ENCODE results near the gene RPS6KA2.

The RPS6KA2 gene

DNA sequence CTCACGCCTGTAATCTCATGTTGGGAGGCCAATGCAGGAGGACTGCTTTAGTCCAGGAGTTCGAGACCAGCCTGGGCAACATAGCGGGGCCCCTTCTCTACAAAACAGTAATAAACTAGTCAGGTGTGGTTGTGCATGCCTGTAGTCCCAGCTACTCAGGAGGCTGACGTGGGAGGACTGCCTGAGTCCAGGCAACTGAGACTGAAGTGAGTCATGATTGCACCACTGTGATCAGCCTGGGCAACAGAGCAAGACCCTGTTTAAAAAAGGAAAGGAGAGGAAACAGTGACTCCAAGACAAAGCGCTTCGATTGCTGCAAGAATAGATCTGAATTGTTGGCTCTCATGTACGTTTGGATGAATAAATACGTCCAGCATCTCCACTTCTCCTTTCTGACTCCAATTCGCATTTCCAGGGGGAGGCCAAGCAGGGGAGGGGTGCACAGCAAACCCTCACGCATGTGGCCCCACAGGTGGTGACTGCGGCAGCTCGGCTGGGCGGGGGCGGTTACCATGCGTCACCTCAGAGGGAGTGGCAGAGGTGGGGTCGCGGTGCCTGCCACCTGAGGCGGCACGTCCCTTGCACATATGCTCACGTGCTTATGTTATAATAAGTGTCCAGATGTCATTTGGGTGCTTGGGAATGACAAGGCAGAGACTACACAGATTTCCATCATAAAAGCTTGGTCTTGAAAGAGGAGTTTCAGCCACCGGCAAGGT, 149.2 kb downstream of the RPS6KA2 start:
- DNase-seq: no peak

DNA sequence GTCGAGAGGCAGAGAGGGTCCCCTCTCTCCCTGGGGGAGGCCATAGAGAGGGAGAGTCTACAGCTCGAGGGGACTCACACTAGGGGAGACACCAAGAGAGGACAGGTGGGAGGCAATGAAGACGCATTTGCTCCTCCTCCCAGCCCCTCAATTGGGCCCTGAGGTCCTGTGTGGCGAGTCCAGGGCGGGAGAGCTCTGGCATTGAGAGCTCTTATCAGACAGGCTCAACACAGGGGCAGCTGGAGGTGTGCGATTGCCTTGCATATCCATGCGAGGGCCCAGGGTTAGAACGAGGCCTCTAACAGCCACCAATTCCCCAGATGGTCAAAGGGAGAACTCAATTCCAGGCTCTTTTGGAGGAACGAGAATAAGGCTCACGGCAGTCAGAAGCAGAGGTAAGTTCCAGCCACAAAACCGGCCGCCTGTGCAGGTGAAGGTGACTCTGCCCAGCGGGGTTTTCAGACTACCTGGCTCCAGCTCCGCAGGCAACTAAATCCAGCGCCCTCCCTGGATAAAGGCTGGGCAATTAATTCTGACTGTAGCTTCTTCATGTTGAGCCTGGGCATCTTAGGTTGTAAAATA, 150.3 kb downstream of the RPS6KA2 start:
- DNase-seq: no peak

DNA sequence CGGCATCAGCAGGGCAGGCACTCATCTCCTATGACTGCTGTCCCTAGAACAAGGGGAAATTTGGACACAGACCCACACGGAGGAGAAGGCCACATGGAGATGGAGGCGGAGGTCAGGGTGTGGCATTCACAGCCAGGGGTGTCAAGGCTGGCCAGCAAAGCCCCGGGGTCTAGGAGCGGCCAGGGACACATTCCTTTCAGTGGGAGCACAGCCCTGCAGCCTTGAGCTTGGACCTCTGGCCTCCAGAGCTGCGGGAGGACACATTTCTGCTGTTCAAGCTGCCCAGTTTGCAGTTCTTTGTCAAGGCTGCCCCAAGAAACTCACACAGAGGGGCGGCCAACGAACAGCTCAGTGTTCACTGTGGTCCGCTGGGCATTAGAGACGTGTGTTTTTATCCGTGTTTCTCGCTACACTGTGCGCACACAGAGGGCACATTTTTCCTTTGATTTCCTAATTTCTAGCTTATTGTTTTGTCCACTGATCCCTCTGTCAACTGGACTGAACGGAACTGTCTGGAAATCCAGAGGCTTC, 150.9 kb downstream of the RPS6KA2 start:
- DNase-seq: no peak

DNA sequence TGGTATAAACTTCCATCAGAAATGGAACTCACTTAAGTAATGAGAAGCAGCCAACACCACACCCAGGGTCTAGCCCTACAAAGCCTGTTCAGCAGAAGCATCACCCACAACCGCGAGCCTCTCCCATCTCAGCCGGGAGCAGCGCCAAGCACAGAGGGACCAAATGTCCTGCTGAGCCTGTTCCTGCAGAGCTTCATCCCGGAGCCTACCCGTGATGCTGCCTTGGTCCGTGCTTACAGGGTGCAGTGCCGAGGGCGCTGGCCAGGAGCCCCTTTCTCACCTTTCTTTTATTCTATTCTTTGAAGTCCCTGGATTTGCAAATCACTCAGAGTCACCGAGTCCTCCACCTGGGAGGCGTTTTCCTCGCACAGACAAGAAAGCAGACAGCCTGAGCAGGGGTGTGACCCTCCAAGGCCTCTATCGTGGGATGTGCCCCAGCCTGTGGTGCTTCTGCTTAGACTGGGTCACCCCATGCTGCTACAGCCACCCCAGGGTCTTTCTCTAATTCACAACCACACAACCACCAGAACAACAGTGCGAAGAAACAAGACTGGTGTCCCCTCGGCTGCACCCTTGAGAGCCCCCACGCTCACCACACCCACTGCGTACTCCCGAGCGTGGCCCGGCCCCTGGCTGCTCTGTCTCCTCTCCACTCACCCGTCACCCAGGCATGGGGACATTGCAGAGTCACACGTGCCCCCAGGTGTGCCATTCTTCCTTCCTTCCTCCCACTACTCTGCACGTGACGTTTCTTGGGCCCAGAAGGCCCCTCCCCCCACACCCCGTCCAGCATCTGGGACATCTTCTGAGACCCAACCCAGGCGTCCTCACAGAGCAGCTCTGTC, 152.1 kb downstream of the RPS6KA2 start:
- no peak for DNase-seq

DNA sequence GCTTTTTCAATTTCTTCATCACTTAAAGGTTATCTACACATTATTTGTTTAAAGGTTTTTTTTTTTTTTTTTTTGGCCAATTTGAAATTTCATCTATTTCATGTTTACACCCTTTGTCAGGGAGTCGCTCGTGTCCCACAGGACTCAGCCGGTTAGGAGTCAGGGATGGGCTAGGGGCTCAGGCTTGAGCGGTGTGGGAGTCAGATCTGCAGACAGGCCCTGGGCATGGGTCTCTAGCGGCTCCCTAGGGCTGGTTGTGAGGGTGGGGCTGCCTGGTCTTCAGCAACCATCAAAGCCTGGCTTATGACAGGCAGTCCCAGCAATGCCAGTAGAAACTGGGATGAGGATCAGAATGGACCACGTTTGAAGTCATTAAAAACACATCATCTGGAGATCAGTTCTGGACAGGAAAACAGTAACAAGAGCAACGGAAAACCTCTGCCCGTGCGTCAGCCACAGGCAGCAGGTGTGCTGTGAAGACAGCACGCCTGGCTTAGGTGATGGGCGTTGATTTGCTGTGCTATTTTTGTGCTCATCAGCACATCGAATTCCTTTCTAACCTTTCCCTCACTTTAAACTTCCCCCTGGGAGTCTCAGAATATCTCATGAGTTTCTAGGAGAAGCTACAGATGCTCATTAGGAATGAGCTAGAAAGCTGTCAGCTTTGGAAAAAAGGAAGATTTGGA, 153.0 kb downstream of the RPS6KA2 start:
- DNase-seq: no peak

DNA sequence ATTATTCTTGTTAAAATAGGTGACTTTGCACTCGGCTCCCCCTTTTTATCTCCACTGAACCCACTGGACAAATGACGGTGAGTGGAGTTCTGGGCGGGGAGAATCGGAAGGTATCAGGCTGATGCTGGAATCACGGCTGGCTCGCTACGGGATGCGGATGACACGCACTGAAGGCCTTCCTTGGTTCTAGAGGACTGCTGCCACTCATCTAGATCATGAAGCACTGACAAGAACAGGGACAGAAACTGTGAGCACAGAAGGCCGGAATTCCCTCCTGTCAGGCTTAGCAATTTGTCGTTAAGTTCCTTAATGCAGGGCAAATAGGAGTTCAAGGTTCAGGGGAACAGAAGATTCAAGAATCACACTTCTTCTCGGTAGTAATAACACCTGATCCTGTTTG, 154.4 kb downstream of the RPS6KA2 start:
- DNase-seq: no peak

DNA sequence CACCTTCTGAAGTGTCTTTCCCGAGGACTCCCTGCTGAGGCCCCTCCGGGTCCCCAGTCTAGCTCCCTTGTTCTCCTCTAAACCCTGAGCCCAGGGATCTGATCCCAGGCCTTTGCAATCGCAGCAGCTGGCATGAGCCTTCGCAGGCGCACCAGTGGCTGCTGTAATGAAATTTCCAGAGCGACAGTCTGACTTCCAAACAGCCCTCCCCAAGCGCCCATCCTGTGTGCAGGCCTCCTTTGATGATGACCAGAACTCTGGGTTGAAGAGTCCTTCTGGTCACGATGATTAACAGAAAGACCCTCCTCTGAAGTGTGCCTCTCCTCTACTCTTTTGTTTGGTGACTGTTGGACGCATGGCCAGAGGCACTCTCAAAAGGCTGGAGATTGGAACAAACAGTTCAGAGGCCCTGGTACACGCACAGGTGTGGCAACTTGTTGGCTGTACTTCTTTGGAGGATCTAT, 155.2 kb downstream of the RPS6KA2 start:
- DNase-seq: no peak

DNA sequence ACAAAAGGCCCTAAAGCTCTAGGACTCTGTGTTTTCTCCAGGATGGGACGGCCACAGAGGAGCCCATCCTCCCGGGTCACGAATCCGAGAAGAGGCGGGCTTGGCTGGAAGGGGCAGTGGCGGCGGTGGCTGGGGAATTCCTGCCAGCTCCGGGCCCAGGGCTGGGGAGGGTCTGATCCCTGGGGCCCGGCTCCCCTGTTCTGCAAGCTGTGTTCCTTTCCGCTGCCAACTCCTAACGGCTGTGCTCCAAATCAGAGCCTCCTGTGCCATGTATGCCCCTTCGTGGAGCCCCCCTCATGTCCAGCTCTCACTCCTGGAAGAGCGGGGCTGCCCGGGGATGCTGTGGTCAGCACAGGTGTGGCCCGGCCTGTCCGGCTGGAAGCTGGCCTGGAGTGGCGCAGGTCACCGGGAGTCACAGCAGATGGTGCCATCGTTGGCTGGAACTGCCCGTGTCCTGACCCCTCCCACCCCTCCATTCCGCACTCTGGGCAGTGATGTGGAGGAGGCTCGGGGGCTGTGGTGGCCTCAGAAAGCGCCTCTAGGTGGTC, 156.1 kb downstream of the RPS6KA2 start:
- DNase-seq: no peak

DNA sequence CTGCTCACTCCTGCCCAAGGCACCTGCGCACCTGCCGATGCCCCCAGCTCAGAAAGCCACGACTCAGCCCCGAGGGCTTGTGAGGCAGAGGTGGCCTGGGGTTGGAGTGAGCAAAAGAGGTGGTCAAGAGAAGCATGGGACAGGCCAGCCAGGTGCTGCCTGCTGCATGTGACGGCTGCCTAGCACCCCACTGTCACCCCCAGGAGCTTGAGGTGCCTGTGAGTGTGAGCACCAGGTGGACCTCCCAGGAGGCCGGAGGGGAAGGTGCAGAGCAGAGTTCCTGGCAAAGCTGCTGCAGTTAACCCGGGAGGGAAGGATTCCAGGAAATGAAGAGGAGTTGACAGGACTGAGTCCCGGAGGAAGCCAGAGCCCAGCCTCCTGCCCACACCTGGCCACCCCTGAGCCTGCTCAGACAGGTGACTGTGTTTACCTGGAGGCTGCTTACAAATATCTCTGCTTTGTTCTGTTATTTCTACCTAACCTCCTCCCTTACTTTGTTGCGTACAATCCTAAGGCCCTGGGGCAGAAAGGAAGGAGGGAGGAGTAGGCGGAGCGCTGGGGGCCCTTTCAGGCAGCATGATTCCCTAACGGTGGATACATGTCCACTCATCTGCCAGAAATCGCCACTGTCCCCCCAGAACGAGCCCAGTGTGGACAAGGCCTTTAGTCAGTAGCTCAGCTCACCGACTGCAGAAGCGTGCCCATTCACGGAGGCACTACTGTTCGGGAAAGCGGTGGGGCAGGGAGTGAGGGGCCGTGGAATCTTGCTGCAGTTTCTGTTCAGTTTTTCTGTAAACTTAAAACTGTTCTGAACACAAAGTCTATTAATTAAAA, 156.8 kb downstream of the RPS6KA2 start:
- no peak for DNase-seq

DNA sequence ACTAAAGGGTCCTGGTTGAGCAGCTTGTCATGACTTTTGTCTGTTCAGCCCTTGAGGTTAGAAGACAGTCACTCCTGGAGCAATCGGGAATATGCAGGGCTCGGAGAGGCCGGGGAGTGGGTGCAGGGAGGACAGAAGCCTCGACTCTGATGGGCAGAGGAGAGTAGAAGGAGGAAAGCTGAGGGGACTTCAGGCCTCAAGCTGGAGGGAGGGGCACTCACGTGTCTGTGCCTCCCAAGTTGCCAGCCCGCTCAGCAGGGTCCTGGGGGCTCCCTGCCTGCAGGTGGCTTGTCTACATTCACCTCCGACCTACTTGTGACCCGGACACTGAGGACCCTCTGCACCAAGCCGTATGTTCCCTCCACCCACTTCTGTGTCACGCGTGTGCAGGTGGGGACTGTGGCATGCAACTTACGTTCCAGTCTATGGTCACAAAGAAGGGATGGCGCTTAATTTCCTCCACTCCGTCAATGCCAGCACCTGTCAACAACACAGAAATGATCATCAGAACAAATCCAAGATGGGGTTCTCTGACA, 157.6 kb downstream of the RPS6KA2 start:
- DNase-seq: no peak

DNA sequence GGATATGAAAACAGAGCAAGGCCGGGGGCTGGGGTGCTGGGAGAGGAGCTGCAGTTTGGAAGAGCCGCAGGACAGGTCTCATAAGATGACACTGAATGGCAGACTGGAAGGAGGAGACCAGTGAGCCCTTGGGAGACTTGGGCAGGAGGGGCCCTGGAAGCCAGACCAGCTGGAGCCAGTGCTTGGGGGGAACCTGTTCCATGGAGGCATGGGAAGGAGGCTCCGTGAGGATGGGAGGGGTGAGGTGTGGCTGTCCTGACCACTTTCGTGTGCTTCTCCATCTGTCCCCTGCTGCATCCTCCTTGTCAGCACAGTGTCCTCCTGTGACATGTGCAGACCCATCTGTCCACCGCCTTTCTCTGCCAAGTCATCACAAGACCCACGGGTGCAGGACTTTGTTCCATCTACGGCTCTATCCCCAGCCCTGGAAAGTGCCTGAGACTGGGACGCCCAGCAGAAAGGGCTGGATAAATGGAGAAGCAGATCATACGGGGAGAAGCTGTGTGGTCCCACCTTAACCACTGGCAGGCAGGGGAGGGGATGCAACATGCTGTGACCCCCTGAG, 159.5 kb downstream of the RPS6KA2 start:
- no peak for DNase-seq

DNA sequence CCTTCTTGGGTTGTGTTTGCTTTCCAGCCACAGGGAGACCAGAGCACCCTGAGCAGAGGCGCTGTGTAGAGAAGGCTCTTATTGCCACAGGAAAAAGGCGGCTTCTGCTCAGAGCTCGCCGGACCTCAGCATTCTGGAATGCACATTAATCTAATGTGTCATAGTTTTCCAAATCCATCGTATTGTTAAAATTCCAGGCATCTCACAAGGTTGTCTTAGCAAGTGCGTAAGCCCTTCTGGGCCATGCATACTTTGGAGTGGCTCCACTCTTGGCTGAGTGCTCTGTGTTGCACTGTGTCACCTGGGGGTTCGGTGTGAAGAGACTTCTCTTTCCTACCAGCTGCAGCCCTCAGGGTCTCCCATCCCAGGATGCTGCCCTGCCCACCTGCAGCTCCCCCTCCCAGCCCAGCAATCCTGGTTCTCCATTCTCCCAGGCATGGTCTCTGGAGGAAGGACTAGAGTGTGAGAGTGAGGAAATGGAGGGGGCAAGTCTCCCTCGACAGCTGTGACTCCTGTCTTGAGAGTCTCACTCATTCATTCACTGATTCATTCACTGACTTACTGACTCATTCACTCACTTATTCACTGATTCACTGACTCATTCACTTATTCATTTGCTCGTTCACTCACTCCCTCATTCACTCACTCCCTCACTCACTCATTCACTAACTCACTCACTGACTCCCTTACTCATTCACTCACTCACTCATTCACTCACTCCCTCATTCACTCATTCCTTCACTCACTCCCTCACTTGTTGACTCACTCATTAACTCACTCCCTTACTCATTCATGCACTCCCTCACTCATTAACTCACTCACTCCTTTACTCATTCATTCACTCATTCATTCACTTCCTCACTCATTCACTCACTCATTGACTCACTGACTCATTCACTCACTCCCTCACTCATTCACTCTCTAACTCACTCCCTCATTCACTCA, 160.6 kb downstream of the RPS6KA2 start:
- DNase-seq: no peak

DNA sequence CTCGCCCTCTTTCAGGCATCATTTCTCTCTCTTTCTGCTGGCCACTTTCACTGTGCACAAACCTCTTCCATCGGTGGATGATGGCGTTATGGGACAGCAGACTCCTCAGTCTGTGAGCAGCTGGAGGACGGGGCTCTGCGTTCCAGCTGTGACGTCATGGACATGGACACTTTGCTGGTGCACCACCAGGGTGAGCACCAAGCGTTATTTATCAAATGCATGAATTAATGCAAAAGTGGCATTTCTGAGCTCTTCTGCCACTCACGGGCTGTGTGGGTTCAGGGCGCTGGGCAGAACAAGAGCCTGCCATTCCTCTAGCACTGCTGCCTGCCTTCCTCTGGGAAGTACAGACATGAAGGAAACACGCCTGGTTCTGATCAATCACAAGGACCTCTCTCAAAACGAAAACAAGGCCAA, 161.4 kb downstream of the RPS6KA2 start:
- no peak for DNase-seq

DNA sequence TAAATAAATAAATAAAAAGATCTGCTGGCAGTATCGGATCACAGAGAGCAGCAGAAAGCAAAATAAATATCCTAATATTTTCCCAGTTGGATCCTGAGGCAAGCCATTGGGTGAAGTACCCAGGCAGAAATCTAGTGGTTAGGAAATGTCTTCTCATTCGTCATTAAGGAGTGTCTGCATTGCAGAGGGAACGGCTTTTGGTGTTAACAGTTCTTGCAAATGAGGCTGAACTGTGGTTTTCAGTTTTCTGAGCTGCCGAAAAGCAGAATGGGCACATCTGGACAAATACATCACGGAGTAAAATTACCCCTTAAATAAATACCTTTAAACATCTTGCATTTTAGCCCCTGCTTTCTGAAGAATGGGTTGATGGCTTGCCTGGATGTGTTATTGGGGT, 162.1 kb downstream of the RPS6KA2 start:
- DNase-seq: no peak

DNA sequence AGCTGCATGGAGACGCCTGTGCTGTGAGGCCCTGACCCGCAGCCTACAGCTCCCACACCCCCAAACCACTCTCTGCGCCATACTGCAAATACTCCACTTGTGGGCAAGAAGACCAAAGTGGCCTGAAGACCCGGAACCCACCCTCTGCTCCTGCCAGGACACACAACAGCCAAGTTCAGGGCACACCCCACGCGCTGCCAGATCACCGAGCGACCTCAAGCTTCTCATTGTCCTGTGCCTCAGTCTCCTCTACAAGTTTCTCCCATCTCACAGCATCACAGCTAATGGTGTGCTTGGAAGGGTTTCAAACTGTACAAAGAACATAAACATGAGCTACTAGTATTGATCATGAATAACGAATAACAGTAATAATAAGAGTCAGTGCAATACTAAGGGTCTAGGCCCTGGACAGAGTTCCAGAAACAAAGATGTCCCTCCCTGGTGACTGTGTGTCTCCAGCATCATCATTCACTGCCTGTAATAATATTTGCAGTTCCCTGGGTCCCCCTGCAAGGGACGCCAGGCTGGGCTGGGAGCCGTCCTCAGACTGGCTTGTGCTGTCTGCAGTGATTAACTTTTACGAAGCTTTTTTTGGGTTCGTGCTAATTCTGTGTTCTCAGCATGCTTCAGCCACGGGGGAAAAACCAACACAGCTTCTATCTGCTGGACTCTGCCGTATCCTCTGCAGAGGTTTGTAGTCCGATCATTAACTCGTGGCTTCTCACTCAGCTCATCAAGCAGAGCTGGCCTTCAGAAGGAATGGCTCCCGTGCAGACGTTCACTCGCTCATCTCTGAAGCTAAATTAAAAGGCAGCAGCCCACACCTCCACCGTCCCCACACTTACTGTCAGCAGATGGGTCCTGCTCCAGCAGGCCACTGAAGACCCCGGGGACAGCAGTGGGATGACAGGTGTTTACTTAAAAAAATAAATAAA, 162.7 kb downstream of the RPS6KA2 start:
- DNase-seq: no peak

DNA sequence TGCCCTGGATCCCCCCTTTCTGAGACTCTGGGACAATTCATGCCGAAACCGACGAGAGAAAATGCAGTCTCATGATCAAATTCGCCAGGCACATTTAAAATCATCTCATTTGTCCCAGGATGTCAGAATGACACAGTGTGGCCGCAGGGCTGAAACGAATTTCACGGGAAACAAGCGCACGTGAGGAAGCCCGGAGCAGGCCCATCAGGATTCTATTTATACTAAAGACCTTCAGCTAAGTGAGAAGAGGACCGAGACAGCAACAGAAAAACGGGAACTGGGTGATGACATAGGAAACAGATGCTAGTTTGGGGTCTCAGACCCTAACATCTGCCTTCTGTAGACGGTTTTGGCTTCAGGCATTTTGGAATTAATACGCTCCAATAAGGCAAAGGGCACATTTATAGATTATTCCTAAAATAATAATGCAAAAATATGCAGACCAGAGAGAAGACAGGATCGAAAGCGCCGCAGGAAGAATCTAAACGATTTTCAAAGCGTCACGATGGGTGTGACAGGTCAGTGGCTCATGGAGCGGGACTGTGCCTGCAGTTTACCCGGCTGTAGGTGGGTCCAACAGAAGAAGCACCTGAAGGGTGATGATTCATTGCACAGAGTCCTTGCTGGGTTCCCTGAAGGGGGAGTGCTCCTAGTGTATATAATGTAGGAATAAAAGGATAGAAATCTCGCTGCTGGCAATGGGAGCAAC, 163.5 kb downstream of the RPS6KA2 start:
- DNase-seq: no peak

DNA sequence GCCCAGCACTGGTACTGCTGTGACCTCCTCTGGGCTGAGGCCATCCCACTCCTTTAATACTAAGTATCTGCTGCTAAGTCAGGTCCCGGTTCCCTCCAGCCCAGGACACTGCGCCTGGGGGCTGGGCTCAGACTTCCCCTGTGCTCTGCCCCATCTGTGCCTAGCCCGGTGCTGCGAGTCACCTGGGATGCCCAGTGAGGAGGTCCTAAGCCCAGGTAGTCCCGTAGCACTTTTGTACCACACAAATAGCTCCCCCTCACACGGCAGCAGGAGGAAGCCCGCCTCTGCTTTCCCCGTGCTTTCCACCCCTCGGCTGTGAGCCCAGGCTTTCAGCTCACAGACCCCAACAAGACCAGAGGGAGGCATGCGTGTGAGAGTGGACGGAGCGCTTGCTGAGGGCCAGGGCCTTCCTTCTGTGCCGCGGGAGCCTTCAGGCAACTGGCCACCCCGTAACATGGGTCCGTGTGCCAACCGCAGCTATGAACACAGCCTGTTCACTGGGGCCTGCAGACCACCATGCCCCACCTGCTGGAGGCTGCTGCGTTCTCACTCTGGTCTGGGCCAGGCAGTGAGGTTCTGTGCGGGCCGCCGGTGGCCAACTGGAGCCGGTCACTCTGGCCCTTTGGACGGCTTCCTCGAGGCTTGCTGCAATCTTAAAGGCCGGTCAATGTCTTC, 164.5 kb downstream of the RPS6KA2 start:
- DNase-seq: no peak

Measured in NCI-H446 treated with DMSO at 0.1 percent for 48 hours (cell line).